ENCODE results near the gene LMF1. TPM values are rescaled to one million over a fixed set of nuclear protein-coding genes. Genes with fewer than 3 reads are reported as not detected.

LMF1 gene
- total and polyA plus RNA-seq, 2 of the 13 experiments (the other 11 are each of a cell fraction or from before 2014, with no cell fraction given) = 6.8 to 8.5 TPM

GRCh38 chr16:970766-971581 is at the start of gene LMF1 (continued):
- TF ChIP-seq TFE3 (CRISPR knock-in tag; IDR thresholded peaks at IDR 0.05) = no peak
- peak; percentile 44; the same call in 1 of the 2 replicates for TF ChIP-seq ZNF335 (CRISPR knock-in tag; IDR thresholded peaks at IDR 0.05)
- TF ChIP-seq ZNF24 (IDR thresholded peaks at IDR 0.05) = no peak
- no peak for TF ChIP-seq ZNF557 (CRISPR knock-in tag; IDR thresholded peaks at IDR 0.05)
- TF ChIP-seq YEATS2 (CRISPR knock-in tag; IDR thresholded peaks at IDR 0.05; ENCODE audit: borderline replicate concordance) = no peak; the same call in none of the 2 replicates
- TF ChIP-seq KLF11 (CRISPR knock-in tag; IDR thresholded peaks at IDR 0.05) = no peak
- peak; percentile 60 for TF ChIP-seq MXD3 (CRISPR knock-in tag; IDR thresholded peaks at IDR 0.05)
- TF ChIP-seq ZBED4 (CRISPR knock-in tag; IDR thresholded peaks at IDR 0.05; ENCODE audit: borderline replicate concordance) = peak; percentile 64
- peak; percentile 88 for TF ChIP-seq PAX8 (CRISPR knock-in tag; IDR thresholded peaks at IDR 0.05; ENCODE audit: borderline replicate concordance)
- 0 out of 2 replicates have a peak, but pooled peaks have one; percentile 5 for TF ChIP-seq ZNF740 (CRISPR knock-in tag; IDR thresholded peaks at IDR 0.05)
- peak; percentile 22; the same call in 1 of the 2 replicates for TF ChIP-seq ZBTB10 (CRISPR knock-in tag; IDR thresholded peaks at IDR 0.05; ENCODE audit: borderline replicate concordance)
- TF ChIP-seq ZFP90 (CRISPR knock-in tag; IDR thresholded peaks at IDR 0.05; ENCODE audit: borderline replicate concordance) = peak; percentile 77
- peak; percentile 32 for TF ChIP-seq ZNF800 (CRISPR knock-in tag; IDR thresholded peaks at IDR 0.05)
- TF ChIP-seq GPBP1L1 (CRISPR knock-in tag; IDR thresholded peaks at IDR 0.05) = no peak
- no peak for TF ChIP-seq TP53 (CRISPR knock-in tag; conservative IDR thresholded peaks at IDR 0.05)

Data from HepG2 (cell line).